Neural crest cell (in vitro differentiated cells): ENCODE results near the gene GBE1. TPM values are rescaled to one million over a fixed set of nuclear protein-coding genes. Genes with fewer than 3 reads are reported as not detected.

Experiments
- DNase-seq: peaks from one replicate; pipeline ENCODE4 v3.0.0; 2021; ENCODE audit warnings: low read depth, mixed read lengths, low spot score
- H3K27ac Mint-ChIP-seq: one replicate; pipeline ENCODE4 v1.8.0; 2021; ENCODE audit warnings: mild to moderate bottlenecking, mixed read lengths; ENCODE audit not compliant: unreplicated experiment
- H3K27me3 Mint-ChIP-seq: 2 replicates; pipeline ENCODE4 v1.8.0; 2021; ENCODE audit warnings: low read depth, mild to moderate bottlenecking, mixed read lengths
- H3K36me3 Mint-ChIP-seq: 2 replicates; pipeline ENCODE4 v1.8.0; 2021; ENCODE audit warnings: low read depth, mild to moderate bottlenecking, mixed read lengths
- H3K4me1 Mint-ChIP-seq: 2 replicates; pipeline ENCODE4 v1.8.0; 2021; ENCODE audit warnings: mixed read lengths
- H3K4me3 Mint-ChIP-seq: one replicate; pipeline ENCODE4 v1.8.0; 2021; ENCODE audit warnings: mild to moderate bottlenecking, mixed read lengths
- H3K9me3 Mint-ChIP-seq: 2 replicates; pipeline ENCODE4 v1.8.0; 2021; ENCODE audit warnings: mixed read lengths
- CTCF ChIP-seq: fragments of 200-600 bp; sonication (generic); conservative IDR thresholded peaks from 2 replicates; pipeline ENCODE4 v1.5.0; 2021; ENCODE audit warnings: antibody characterized with exemption, mild to moderate bottlenecking
- total RNA-seq: library from RNA; stranded (reverse); gene quantifications from 2 replicates; pipeline ENCODE4 v1.2.1, GENCODE V29; 2021

GBE1 gene
- total RNA-seq, 1 donor from 2014 or later: 16.8 TPM

DNA sequence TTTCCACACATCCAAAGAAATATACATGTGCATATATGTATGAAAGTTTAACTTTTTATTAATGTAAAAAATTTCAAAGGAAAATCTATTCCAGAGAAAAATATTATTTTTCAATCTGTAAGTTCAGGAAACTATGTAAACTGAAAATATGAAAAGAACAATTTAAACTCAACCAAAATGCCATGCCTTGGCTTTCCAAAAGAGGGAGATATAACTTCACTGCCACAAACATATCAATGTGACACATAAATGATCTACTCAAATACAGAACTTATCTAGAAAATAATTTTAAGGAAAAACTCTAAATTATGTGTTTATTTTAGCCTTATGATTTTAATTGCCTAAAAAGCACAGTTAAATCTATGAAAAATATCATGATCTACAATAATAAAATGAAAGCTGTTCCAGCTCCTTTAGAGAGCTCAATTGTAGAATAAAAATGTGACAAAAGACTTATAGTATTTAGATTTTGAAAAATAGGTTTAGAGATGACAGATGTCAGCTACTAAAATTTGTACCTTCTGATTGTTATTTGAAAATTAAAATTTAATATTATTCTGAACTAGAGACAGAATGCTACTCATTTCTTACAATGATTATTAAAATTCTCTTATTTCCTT lies 94.8 kb downstream of the GBE1 start:
- Mint-ChIP-seq H3K4me1 (no peaks in the 10 kb centered on the region), H3K27ac (no peak overlapping the region), H3K27me3 (no peaks in the 10 kb centered on the region), H3K36me3 (peaks cover 6% of the 10 kb centered on the region), H3K4me3 (no peak overlapping the region), H3K9me3 (peaks cover 5% of the 10 kb centered on the region)
- DNase-seq: no peak
- peak; percentile 76 for TF ChIP-seq CTCF

DNA sequence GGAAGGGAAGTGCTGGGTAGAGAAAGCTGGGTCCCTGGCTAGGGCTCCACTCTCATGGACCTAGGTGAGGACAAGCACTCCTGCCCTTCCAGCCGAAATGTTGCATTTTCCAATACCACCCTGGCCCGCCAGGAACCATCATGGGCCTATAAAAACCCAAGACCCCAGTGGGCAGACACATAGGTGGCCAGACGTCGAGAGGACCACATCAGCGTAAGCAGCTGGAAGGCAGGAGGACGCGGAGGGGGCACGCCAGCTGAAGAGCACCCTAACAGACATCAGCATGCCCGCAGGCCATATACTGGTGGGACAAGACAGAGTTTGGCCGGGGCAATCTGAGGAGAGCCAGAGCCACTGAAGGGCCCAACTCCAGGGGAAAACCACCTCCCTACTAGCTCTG lies 98.3 kb downstream of the GBE1 start:
- Mint-ChIP-seq H3K4me3 (no peak overlapping the region), H3K4me1 (no peaks in the 10 kb centered on the region), H3K9me3 (peaks cover 5% of the 10 kb centered on the region), H3K36me3 (peaks cover 6% of the 10 kb centered on the region), H3K27me3 (no peaks in the 10 kb centered on the region), H3K27ac (no peak overlapping the region)
- TF ChIP-seq CTCF: no peak
- no peak for DNase-seq

DNA sequence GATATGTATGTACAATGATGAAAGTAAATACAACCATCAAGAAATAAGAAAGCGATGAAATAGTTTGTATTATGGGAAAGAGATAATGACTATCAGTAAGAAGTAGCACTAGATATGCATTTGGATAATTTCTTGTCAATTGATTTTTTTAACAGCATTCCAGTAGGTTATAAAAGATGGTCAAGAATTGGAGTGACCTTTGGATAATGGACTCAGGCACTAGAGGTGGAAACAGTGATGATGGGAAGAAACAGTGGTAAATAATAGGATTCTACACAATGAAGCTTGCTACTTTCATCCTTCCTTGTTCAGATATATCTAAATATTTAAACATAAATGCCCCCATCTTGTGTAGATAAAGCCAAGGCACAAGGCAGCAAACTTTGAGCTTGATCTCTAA lies 101.4 kb downstream of the GBE1 start:
- Mint-ChIP-seq H3K9me3 (no peaks in the 10 kb centered on the region), H3K4me3 (no peak overlapping the region), H3K4me1 (no peaks in the 10 kb centered on the region), H3K27me3 (no peaks in the 10 kb centered on the region), H3K27ac (no peak overlapping the region), H3K36me3 (no peaks in the 10 kb centered on the region)
- no peak for DNase-seq
- no peak for TF ChIP-seq CTCF

GRCh38 chr3:81658322-81658997 lies 103.0 kb downstream of the GBE1 start:
- TF ChIP-seq CTCF: no peak
- Mint-ChIP-seq H3K27ac (no peak overlapping the region), H3K4me3 (no peak overlapping the region), H3K4me1 (no peaks in the 10 kb centered on the region), H3K27me3 (no peaks in the 10 kb centered on the region), H3K36me3 (no peaks in the 10 kb centered on the region), H3K9me3 (no peaks in the 10 kb centered on the region)
- no peak for DNase-seq

- no peaks in the 10 kb centered on the region for H3K4me1 Mint-ChIP-seq
- no peak for DNase-seq
- no peak overlapping the region for H3K27ac Mint-ChIP-seq
- H3K36me3 Mint-ChIP-seq: no peaks in the 10 kb centered on the region
- no peaks in the 10 kb centered on the region for H3K9me3 Mint-ChIP-seq
- TF ChIP-seq CTCF: no peak
- no peak overlapping the region for H3K4me3 Mint-ChIP-seq
- H3K27me3 Mint-ChIP-seq: no peaks in the 10 kb centered on the region
Measured at GRCh38 chr3:81651139-81651538, 110.3 kb downstream of the GBE1 start.
